GM12874 (cell line): ENCODE measurements around the gene BSPRY.

ENCODE experiments used
- CTCF ChIP-seq: IDR thresholded peaks from 2 replicates; pipeline ENCODE4 v1.5.1; 2011; ENCODE audit warnings: low read depth, mild to moderate bottlenecking, control low read depth, low read length, moderate library complexity; ENCODE audit not compliant: insufficient read depth

Gene BSPRY

DNA sequence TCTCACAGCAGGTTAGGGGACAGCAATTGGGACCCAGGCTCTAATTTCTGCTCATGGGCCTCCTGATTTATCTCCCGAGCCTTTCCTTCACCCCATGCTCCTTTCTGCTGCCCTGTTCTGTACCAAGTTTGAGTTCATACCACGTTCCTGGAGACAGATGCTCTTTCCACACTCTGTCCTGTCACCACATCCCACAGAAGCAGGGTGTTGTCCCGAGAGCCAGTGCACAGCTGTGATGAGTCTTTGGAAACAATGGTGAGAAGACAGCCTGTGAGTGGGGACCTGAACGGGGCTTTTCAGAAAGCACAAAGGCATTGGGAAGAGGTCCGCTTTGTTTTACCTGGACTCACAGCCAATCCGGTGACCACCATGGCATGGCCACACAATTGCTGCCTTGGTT lies 26.7 kb upstream of the BSPRY start:
- TF ChIP-seq CTCF, result no peak

- no peak for TF ChIP-seq CTCF
These were observed 23.1 kb upstream of the BSPRY start for GRCh38 chr9:113326230-113326629.

GRCh38 chr9:113328045-113328782 lies 21.1 kb upstream of the BSPRY start:
- no peak for TF ChIP-seq CTCF

GRCh38 chr9:113331780-113332179 lies 17.6 kb upstream of the BSPRY start:
- no peak for TF ChIP-seq CTCF

- TF ChIP-seq CTCF, result no peak
These were observed 11.6 kb upstream of the BSPRY start for GRCh38 chr9:113337714-113338113.

DNA sequence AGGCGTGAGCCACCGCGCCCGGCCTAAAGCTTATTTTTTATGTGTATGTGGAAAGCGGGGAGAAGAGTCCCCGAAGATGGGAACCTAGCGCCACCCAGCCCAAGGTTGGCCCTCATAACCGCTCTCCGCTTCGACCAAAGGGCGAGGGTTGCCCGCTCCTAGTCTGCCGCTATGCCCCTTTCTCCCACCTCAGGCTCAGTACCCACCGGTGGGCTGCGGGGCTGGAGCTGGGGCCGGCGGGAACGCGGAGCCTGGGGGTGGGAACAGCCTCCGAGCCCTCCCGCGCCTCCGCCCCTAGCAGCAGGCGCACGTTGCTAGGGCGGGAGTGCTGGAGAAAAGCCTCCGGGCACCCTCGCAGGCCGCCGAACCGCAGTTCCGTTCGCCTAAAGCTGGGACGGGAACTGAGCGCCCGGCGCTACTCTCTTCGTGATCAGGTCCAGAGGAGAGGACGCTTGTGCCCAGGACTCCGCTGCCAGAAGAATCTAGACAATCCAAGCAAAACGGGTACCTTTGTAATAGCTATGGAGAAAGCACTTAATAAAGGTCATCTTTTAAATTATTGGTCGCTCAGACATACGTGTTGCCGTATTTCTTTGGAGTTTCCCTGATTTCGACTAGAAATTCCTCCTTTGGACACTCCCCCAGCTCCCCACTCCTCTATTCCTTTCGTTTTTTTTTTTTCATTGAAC lies 9.2 kb upstream of the BSPRY start, which contains the start of gene WDR31:
Gene WDR31 (minus strand): TSS at position 265 of the 689 bp plus-strand sequence. CDS start 8,253 bp downstream, outside the sequence.
- TF ChIP-seq CTCF, result no peak

GRCh38 chr9:113341712-113342410 lies 7.5 kb upstream of the BSPRY start:
- no peak for TF ChIP-seq CTCF
